Stimulated activated CD4-positive, alpha-beta T cell treated with anti-CD3 and anti-CD28 coated beads, TNF-alpha, amount 100 ng/mL, for 4 hours (primary cell): ENCODE data around the gene MRPL51.

Experiments used
- DNase-seq, 3 experiments: peaks; one replicate each; pipeline ENCODE4 v3.0.0-alpha.2; 2020; ENCODE audit warnings: low read depth in 3 of 3

The MRPL51 gene

GRCh38 chr12:6492838-6493496 is at the start of gene MRPL51:
MRPL51 (minus strand) TSS chr12:6493262; CDS start chr12:6493136, 126 bp downstream.
- DNase-seq: peak; percentile 93 to 97 (median 96)

- DNase-seq: no peak
These were observed 49.3 kb upstream of the MRPL51 start for GRCh38 chr12:6542209-6543009.

DNA sequence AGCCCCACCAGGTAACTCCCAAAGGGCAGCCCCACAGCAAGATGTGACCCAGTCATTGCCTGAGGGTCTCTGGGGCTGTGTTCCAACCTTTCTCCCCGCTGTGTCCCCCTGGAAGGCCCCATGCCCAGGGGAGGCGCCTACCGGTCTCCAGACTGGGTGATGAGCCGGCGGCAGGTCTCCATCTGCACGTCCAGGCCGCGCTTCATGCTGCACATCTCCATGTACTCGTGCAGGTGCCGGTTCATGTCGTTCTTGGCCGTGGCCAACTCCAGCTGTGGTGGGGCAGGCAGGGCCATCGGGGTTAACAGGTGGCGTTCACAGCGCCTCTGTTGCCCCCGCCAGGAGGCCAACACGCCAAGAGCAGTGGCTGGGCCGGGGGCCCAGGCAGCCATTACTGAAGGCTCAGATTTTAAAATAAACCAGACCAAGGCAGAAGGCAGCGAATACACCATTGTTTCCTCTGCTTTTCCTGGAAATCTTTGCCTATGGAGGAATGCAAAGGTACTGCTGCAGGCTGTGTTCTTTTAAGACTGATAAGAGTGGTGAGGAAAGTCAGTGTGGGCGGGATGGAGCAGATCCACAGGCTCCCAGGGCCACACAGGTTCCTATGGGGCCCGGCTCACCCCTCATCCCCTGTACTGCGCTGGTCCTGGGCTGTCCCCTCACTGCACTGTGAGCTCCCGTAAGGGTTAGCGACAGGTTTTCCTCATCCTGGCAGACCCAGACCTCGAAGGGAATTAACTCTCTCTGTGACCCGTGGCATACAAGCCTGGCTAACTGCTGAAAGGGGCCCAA is 48.5 kb upstream of the MRPL51 start:
- DNase-seq: no peak

DNA sequence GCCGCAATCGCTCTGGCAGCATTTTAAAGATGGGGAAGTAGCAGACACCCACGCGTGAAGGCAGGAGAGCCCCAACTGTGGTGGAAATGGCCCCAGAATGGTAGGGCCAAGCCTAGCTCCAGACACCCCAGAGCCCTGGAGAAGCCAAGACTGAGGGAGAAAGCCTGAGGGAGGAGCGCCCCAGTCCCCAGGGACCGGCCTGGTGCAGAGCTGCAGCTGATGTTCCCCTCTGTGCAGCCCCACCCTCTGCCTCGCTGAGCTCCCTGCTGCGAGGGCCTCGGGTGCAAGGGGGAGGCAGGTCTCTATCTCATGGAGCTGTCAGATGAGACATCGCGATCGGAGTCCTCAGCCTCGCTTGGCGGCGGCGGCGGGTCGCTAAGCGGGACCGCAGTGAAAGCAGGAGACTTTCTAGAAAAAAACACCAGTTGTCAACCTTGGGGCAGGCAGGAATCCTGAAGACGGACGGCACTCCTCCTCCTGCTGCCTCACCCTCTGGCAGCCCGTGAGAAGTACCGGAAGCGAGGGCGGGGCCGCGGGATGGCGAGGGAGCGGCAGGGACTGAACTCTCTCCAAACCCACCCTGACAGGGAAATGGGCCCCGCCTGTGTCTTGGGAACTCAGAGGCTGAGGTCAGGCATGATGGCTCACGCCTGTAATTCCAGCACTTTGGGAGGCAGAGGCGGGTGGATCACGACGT is 47.3 kb upstream of the MRPL51 start:
- DNase-seq: no peak

- no peak for DNase-seq
These were observed 46.7 kb upstream of the MRPL51 start for GRCh38 chr12:6539707-6540134.

DNA sequence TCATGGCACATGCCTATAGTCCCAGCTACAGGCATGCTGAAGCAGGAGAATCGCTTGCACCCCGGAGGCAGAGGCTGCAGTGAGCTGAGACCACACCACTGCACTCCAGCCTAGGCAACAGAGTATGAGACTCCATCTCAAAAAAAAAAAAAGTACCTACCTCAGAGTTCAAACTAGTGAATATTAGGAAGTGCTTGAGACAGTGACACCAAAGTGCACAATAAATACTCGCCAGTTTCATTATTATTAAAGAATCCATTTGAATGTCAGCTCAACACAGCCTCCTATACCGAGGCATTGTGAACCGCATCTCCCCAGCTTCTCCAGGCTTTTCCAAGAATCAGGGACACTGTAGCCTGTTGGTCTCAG is 46.2 kb upstream of the MRPL51 start:
- DNase-seq: no peak

DNA sequence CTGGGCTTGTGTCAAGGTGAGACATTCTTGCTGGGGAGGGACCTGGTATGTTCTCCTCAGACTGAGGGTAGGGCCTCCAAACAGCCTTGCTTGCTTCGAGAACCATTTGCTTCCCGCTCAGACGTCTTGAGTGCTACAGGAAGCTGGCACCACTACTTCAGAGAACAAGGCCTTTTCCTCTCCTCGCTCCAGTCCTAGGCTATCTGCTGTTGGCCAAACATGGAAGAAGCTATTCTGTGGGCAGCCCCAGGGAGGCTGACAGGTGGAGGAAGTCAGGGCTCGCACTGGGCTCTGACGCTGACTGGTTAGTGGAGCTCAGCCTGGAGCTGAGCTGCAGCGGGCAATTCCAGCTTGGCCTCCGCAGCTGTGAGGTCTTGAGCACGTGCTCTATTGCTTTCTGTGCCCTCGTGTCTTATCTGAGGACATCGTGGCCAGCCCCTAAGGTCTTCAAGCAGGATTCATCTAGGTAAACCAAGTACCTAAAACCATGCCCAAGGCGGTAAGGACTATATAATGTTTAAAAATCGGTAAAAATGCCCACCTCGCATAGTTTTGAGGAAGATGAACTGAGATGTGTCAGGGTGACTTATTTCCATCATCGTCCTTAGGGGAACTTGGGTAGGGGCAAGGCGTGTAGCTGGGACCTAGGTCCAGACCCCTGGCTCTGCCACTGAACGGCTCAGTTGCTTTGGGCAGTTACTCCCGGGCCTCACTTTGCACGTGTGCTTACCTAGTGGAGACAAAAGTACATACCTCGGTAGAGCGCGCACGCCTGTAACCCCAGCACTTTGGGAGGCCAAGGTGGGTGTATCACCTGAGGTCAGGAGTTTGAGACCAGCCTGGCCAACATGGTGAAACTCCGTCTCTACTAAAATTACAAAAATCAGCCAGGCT is 45.6 kb upstream of the MRPL51 start:
- no peak for DNase-seq

- peak; percentile 68 to 74 (median 71) for DNase-seq
These were observed 44.7 kb upstream of the MRPL51 start for GRCh38 chr12:6537580-6538419.

DNA sequence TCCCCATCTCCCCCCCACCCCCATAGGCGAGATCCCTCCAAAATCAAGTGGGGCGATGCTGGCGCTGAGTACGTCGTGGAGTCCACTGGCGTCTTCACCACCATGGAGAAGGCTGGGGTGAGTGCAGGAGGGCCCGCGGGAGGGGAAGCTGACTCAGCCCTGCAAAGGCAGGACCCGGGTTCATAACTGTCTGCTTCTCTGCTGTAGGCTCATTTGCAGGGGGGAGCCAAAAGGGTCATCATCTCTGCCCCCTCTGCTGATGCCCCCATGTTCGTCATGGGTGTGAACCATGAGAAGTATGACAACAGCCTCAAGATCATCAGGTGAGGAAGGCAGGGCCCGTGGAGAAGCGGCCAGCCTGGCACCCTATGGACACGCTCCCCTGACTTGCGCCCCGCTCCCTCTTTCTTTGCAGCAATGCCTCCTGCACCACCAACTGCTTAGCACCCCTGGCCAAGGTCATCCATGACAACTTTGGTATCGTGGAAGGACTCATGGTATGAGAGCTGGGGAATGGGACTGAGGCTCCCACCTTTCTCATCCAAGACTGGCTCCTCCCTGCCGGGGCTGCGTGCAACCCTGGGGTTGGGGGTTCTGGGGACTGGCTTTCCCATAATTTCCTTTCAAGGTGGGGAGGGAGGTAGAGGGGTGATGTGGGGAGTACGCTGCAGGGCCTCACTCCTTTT is 44.0 kb upstream of the MRPL51 start:
- no peak for DNase-seq

DNA sequence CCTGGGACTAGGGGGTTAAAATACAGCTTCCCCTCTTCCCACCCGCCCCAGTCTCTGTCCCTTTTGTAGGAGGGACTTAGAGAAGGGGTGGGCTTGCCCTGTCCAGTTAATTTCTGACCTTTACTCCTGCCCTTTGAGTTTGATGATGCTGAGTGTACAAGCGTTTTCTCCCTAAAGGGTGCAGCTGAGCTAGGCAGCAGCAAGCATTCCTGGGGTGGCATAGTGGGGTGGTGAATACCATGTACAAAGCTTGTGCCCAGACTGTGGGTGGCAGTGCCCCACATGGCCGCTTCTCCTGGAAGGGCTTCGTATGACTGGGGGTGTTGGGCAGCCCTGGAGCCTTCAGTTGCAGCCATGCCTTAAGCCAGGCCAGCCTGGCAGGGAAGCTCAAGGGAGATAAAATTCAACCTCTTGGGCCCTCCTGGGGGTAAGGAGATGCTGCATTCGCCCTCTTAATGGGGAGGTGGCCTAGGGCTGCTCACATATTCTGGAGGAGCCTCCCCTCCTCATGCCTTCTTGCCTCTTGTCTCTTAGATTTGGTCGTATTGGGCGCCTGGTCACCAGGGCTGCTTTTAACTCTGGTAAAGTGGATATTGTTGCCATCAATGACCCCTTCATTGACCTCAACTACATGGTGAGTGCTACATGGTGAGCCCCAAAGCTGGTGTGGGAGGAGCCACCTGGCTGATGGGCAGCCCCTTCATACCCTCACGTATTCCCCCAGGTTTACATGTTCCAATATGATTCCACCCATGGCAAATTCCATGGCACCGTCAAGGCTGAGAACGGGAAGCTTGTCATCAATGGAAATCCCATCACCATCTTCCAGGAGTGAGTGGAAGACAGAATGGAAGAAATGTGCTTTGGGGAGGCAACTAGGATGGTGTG is 43.1 kb upstream of the MRPL51 start:
- DNase-seq: no peak

DNA sequence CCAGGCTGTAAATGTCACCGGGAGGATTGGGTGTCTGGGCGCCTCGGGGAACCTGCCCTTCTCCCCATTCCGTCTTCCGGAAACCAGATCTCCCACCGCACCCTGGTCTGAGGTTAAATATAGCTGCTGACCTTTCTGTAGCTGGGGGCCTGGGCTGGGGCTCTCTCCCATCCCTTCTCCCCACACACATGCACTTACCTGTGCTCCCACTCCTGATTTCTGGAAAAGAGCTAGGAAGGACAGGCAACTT is 42.6 kb upstream of the MRPL51 start:
- DNase-seq: no peak

DNA sequence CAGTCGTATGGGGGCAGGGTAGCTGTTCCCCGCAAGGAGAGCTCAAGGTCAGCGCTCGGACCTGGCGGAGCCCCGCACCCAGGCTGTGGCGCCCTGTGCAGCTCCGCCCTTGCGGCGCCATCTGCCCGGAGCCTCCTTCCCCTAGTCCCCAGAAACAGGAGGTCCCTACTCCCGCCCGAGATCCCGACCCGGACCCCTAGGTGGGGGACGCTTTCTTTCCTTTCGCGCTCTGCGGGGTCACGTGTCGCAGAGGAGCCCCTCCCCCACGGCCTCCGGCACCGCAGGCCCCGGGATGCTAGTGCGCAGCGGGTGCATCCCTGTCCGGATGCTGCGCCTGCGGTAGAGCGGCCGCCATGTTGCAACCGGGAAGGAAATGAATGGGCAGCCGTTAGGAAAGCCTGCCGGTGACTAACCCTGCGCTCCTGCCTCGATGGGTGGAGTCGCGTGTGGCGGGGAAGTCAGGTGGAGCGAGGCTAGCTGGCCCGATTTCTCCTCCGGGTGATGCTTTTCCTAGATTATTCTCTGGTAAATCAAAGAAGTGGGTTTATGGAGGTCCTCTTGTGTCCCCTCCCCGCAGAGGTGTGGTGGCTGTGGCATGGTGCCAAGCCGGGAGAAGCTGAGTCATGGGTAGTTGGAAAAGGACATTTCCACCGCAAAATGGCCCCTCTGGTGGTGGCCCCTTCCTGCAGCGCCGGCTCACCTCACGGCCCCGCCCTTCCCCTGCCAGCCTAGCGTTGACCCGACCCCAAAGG is 42.1 kb upstream of the MRPL51 start:
- peak; percentile 55 to 63 (median 57) for DNase-seq

DNA sequence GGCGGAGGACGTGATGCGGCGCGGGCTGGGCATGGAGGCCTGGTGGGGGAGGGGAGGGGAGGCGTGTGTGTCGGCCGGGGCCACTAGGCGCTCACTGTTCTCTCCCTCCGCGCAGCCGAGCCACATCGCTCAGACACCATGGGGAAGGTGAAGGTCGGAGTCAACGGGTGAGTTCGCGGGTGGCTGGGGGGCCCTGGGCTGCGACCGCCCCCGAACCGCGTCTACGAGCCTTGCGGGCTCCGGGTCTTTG is 41.6 kb upstream of the MRPL51 start:
- DNase-seq: no peak

DNA sequence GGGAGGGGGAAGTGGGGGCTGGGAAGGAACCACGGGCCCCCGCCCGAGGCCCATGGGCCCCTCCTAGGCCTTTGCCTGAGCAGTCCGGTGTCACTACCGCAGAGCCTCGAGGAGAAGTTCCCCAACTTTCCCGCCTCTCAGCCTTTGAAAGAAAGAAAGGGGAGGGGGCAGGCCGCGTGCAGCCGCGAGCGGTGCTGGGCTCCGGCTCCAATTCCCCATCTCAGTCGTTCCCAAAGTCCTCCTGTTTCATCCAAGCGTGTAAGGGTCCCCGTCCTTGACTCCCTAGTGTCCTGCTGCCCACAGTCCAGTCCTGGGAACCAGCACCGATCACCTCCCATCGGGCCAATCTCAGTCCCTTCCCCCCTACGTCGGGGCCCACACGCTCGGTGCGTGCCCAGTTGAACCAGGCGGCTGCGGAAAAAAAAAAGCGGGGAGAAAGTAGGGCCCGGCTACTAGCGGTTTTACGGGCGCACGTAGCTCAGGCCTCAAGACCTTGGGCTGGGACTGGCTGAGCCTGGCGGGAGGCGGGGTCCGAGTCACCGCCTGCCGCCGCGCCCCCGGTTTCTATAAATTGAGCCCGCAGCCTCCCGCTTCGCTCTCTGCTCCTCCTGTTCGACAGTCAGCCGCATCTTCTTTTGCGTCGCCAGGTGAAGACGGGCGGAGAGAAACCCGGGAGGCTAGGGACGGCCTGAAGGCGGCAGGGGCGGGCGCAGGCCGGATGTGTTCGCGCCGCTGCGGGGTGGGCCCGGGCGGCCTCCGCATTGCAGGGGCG is 41.0 kb upstream of the MRPL51 start, which contains the start of gene GAPDH:
Gene GAPDH (plus strand): TSS at position 595 of the 772 bp plus-strand sequence. CDS start 316 bp downstream, outside the sequence.
- peak; percentile 80 to 87 (median 81) for DNase-seq

DNA sequence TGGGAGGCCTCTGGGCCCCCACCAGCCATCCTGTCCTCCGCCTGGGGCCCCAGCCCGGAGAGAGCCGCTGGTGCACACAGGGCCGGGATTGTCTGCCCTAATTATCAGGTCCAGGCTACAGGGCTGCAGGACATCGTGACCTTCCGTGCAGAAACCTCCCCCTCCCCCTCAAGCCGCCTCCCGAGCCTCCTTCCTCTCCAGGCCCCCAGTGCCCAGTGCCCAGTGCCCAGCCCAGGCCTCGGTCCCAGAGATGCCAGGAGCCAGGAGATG is 40.5 kb upstream of the MRPL51 start:
- no peak for DNase-seq

DNA sequence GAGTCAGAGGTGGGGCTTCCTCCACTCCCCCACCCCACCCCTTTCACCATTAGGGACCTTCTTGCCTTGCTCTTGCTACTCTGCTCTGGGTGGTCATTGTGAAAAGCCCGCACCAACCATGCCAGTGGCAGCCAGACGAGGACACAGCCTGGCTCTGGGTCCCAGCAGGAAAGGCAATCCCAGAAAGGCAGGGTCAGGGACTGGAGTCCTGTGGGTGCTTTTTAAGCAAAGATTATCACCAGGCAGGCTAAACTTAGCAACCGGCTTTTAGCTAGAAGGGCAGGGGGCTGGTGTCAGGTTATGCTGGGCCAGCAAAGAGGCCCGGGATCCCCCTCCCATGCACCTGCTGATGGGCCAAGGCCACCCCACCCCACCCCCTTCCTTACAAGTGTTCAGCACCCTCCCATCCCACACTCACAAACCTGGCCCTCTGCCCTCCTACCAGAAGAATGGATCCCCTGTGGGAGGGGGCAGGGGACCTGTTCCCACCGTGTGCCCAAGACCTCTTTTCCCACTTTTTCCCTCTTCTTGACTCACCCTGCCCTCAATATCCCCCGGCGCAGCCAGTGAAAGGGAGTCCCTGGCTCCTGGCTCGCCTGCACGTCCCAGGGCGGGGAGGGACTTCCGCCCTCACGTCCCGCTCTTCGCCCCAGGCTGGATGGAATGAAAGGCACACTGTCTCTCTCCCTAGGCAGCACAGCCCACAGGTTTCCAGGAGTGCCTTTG is 40.0 kb upstream of the MRPL51 start:
- no peak for DNase-seq
